ENCODE results near the gene ZFYVE28. TPM values are rescaled to one million over a fixed set of nuclear protein-coding genes. Genes with fewer than 3 reads are reported as not detected.

Gene ZFYVE28
- total RNA-seq, 4 donors from 2014 or later = 8.9 to 19.1 (median 16.4) TPM

GRCh38 chr4:2449051-2449450 is 30.6 kb upstream of the ZFYVE28 start:
- no peak for DNase-seq
- intact Hi-C loops (cut with DNase I) = no loop called here
- Histone ChIP-seq H3K4me3 (replicated peaks in 1 of 3) (no peak overlapping the region), H3K27me3 (no peaks in the 10 kb centered on the region), H3K9me3 (no peaks in the 10 kb centered on the region), H3K36me3 (no peaks in the 10 kb centered on the region), H3K27ac (no peak overlapping the region), H3K4me1 (no peaks in the 10 kb centered on the region)
- no peak for TF ChIP-seq CTCF (IDR thresholded peaks at IDR 0.05)
- TF ChIP-seq POLR2A (IDR thresholded peaks at IDR 0.05) = no peak
- WGBS, 2 donors = 91 to 95% methylated on average over 11 of the region's 11 CpGs

- 87 to 90% methylated on average over 7 of the region's 7 CpGs for WGBS, 2 donors
- Histone ChIP-seq H3K36me3 (no peaks in the 10 kb centered on the region), H3K27me3 (no peaks in the 10 kb centered on the region), H3K4me1 (no peaks in the 10 kb centered on the region), H3K27ac (no peak overlapping the region), H3K9me3 (no peaks in the 10 kb centered on the region), H3K4me3 (replicated peaks in 1 of 3) (no peak overlapping the region)
- intact Hi-C loops (cut with DNase I) = no loop called here
- TF ChIP-seq CTCF (IDR thresholded peaks at IDR 0.05) (no peak), POLR2A (IDR thresholded peaks at IDR 0.05) (no peak)
- DNase-seq = no peak
These were observed 30.1 kb upstream of the ZFYVE28 start for GRCh38 chr4:2448589-2448988.

GRCh38 chr4:2446656-2447564 is 28.5 kb upstream of the ZFYVE28 start:
- Histone ChIP-seq H3K4me1 (no peaks in the 10 kb centered on the region), H3K27ac (no peak overlapping the region), H3K4me3 (replicated peaks in 1 of 3) (no peak overlapping the region), H3K36me3 (no peaks in the 10 kb centered on the region), H3K9me3 (no peaks in the 10 kb centered on the region), H3K27me3 (no peaks in the 10 kb centered on the region)
- no peak for DNase-seq
- 92 to 93% methylated on average over 3 of the region's 3 CpGs for WGBS, 2 donors
- TF ChIP-seq POLR2A (IDR thresholded peaks at IDR 0.05) = no peak
- no peak for TF ChIP-seq CTCF (IDR thresholded peaks at IDR 0.05)
- intact Hi-C loops (cut with DNase I) = no loop called here

GRCh38 chr4:2445571-2445970 is 27.1 kb upstream of the ZFYVE28 start:
- WGBS, 2 donors = 93 to 97% methylated on average over 5 to 6 of the region's 6 CpGs
- Histone ChIP-seq H3K27me3 (no peaks in the 10 kb centered on the region), H3K9me3 (no peaks in the 10 kb centered on the region), H3K4me1 (no peaks in the 10 kb centered on the region), H3K36me3 (no peaks in the 10 kb centered on the region), H3K4me3 (replicated peaks in 1 of 3) (no peak overlapping the region), H3K27ac (no peak overlapping the region)
- no peak for TF ChIP-seq POLR2A (IDR thresholded peaks at IDR 0.05)
- no peak for TF ChIP-seq CTCF (IDR thresholded peaks at IDR 0.05)
- intact Hi-C loops (cut with DNase I) = no loop called here
- DNase-seq = no peak

- Histone ChIP-seq H3K36me3 (no peaks in the 10 kb centered on the region), H3K27me3 (no peaks in the 10 kb centered on the region), H3K4me3 (replicated peaks in 1 of 3) (no peak overlapping the region), H3K9me3 (no peaks in the 10 kb centered on the region), H3K4me1 (no peaks in the 10 kb centered on the region), H3K27ac (no peak overlapping the region)
- intact Hi-C loops (cut with DNase I) = no loop called here
- no peak for DNase-seq
- TF ChIP-seq POLR2A (IDR thresholded peaks at IDR 0.05) (no peak), CTCF (IDR thresholded peaks at IDR 0.05) (no peak)
- 98 to 100% methylated on average over 6 to 7 of the region's 9 CpGs for WGBS, 2 donors
These were observed 26.7 kb upstream of the ZFYVE28 start for GRCh38 chr4:2445130-2445529.
